ENCODE results near the gene OSCP1.

DNA sequence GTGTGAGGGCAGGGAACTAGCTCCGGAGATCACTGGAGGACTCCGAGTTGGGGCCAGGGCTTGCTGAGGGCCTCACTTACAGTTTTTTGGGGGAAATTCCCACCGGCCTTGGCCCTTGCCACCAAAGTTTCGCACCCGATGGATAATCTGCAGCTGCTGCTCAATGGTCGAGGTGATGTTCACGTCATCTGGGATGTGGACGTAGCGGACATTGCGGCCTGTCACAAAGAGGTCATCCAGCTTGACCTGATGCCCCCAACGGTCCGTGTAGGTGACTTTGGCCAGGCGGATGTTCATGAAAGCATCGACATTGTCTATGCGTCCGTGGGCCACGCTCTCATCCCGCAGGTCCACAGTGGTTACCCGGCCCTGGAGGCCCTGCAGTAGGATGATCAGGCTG lies 56.6 kb downstream of the OSCP1 start:
- TF ChIP-seq, protein P1, sequence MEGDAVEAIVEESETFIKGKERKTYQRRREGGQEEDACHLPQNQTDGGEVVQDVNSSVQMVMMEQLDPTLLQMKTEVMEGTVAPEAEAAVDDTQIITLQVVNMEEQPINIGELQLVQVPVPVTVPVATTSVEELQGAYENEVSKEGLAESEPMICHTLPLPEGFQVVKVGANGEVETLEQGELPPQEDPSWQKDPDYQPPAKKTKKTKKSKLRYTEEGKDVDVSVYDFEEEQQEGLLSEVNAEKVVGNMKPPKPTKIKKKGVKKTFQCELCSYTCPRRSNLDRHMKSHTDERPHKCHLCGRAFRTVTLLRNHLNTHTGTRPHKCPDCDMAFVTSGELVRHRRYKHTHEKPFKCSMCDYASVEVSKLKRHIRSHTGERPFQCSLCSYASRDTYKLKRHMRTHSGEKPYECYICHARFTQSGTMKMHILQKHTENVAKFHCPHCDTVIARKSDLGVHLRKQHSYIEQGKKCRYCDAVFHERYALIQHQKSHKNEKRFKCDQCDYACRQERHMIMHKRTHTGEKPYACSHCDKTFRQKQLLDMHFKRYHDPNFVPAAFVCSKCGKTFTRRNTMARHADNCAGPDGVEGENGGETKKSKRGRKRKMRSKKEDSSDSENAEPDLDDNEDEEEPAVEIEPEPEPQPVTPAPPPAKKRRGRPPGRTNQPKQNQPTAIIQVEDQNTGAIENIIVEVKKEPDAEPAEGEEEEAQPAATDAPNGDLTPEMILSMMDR (IDR thresholded peaks at IDR 0.05), result no peak
- TF ChIP-seq POLR2AphosphoS5 (IDR thresholded peaks at IDR 0.05; ENCODE audit: low read depth, low read length), result no peak
